Kidney (tissue), 14 donors: ENCODE measurements around the gene CCDC146. TPM values are rescaled to one million over a fixed set of nuclear protein-coding genes. Genes with fewer than 3 reads are reported as not detected.
"Not testable (repeated sequence)": the region's sequence is repeated elsewhere in the genome, so short reads cannot be mapped to it uniquely, and the experiment has no call there.

Source experiments
- DNase-seq, 5 donors: peaks; one replicate each; pipeline ENCODE4 v3.0.0-alpha.2; 2013 to 2020
- FAIRE-seq: peaks from 2 replicates; lab custom pipeline; 2012; peaks lifted over from hg19 to GRCh38; lab: Jason Lieb, UNC
- H3K27ac ChIP-seq, 2 donors: one replicate each; pipeline ENCODE4 v1.7.0; 2013; ENCODE audit warnings: low read depth in 2 of 2, low read length in 2 of 2, inconsistent platforms in 1 of 2
- H3K27me3 ChIP-seq: one replicate; pipeline ENCODE4 v1.7.1; 2013; ENCODE audit warnings: low read length, inconsistent platforms; ENCODE audit not compliant: control insufficient read depth, insufficient read depth
- H3K36me3 ChIP-seq, 3 donors: one replicate each; pipeline versions ENCODE4 v1.7.0 to v1.7.1; 2013; ENCODE audit warnings: low read length in 3 of 3, control low read depth in 1 of 3, inconsistent platforms in 1 of 3; ENCODE audit not compliant: insufficient read depth in 3 of 3, control insufficient read depth in 2 of 3
- H3K4me1 ChIP-seq, 3 donors: one replicate each; pipeline versions ENCODE4 v1.7.0 to v1.7.1; 2013; ENCODE audit warnings: low read length in 3 of 3, inconsistent platforms in 1 of 3, low read depth in 1 of 3; ENCODE audit not compliant: control insufficient read depth in 2 of 3, insufficient read depth in 2 of 3
- H3K4me3 ChIP-seq, 3 donors: one replicate each; pipeline versions ENCODE4 v1.7.0 to v1.8.1; 2013; ENCODE audit warnings: low read length in 3 of 3, control low read depth in 1 of 3, inconsistent platforms in 1 of 3
- H3K9ac ChIP-seq, 3 donors: one replicate each; pipeline versions ENCODE4 v1.7.0 to v1.7.1; 2013; ENCODE audit warnings: low read length in 3 of 3, control low read depth in 1 of 3, inconsistent platforms in 1 of 3
- H3K9me3 ChIP-seq, 3 donors: one replicate each; pipeline versions ENCODE4 v1.7.0 to v1.7.1; 2013; ENCODE audit warnings: low read length in 3 of 3, control low read depth in 1 of 3, inconsistent platforms in 1 of 3; ENCODE audit not compliant: control insufficient read depth in 2 of 3, insufficient read depth in 1 of 3
- CTCF ChIP-seq: IDR thresholded peaks from 3 replicates; pipeline ENCODE4 v1.5.1; 2012; ENCODE audit warnings: mild to moderate bottlenecking, moderate library complexity, borderline replicate concordance; ENCODE audit not compliant: insufficient read depth; ENCODE audit errors: extremely low read depth
- intact Hi-C: fragments of 100-400 bp; cut with DNase I; formaldehyde crosslinking; loops from one replicate; pipeline ENCODE4 v1.11.1; 2022
- polyA plus RNA-seq: library from polyadenylated mRNA; stranded (reverse); fragments of 350-450 nt; fragmentation: Illumina TruSeq; extraction: RNeasy Lipid Tissue Mini Kit (QIAGEN cat#74804); gene quantifications from one replicate; pipeline ENCODE4 v1.2.3, GENCODE V29; 2014; ENCODE audit warnings: low read depth, low replicate concordance; ENCODE audit not compliant: insufficient read depth
- total RNA-seq: library from RNA; stranded (reverse); fragmentation: NEBNext Ultra II Directional; extraction: Animal tissue kit (Norgen Biotek cat#: 25700); gene quantifications from one replicate; pipeline ENCODE4 v1.2.1, GENCODE V29; 2021
- donor health status: control.
- donor health status: control.
- donor health status: control.
- donor health status: control.
- donor health status: control.
- donor health status: DM: yes; HTN: yes; CAD: no.
- donor health status: Normal renal cell carcinoma (clear cell type).

CCDC146 gene
- total and polyA plus RNA-seq, 2 donors from 2014 or later = 8.8 to 15.4 TPM

GRCh38 chr7:77154917-77155464 is 32.6 kb downstream of the CCDC146 start:
- H3K9ac ChIP-seq, H3K9me3 ChIP-seq, FAIRE-seq, H3K4me3 ChIP-seq, H3K27ac ChIP-seq, intact Hi-C loops, H3K36me3 ChIP-seq, H3K4me1 ChIP-seq, H3K27me3 ChIP-seq: not testable (repeated sequence)
- peak in 2 of 5 donors; percentile 7 to 19 for DNase-seq

DNA sequence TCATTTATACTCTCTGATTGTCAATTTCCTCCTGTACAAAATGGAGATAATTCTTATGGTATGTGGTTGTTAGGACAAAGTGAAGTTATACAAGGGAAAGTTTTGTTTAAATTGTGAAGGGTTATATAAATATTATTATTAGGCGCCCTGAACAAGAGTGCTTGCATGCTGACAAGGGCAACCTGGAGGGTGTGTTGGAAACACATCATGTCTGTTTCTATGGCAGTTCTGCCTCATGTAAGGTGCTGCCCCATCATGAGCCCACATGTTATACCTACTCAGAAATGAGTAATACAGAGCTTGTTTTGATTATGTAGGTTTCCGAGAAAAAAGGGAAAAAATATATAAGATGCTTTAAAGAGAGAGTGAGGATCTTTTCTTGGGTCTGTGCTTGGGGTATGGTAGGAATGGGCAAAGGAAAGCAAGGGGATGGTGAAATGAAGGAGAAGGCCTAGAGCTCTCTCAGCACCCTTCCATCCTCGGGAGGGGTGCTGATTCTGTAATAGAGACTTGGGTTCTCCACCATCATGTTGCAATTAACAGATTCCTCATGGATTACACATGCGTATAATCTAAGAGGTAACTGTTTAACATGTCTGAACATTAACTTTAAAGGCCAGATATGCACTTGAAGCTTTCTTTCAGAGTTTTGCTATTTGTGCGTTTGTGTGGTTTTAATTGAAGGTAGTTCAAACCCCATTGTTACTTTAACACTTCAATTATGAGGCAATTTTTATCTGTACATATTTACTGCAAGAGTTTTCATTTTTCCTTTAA is 33.4 kb downstream of the CCDC146 start:
- H3K27me3 ChIP-seq, H3K36me3 ChIP-seq, intact Hi-C loops, H3K4me1 ChIP-seq, H3K9me3 ChIP-seq, H3K4me3 ChIP-seq, H3K9ac ChIP-seq, H3K27ac ChIP-seq, FAIRE-seq: not testable (repeated sequence)
- DNase-seq = peak in 2 of 5 donors; percentile 5 to 7

DNA sequence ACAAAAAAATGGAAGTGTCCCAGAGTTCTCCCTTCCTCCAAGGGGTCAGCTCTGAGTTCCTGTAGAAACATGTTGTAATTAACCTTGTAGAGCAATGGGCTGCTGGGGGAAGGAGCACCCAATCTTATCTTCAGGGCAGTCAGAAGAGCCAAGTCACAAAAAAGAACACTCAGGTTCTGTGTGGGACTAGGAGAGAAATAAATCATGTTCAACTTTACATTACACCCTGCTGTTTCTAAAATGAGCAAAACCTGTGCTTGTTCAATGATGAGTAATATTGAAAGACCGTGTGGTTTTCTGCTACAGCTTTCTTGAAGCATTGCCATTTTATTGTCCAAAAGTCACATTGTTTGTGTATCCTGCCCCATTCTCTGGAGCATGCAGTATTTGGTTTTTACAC is 34.6 kb downstream of the CCDC146 start:
- H3K27ac ChIP-seq, intact Hi-C loops, H3K9ac ChIP-seq, H3K27me3 ChIP-seq, FAIRE-seq, H3K9me3 ChIP-seq, H3K4me1 ChIP-seq, H3K36me3 ChIP-seq, H3K4me3 ChIP-seq, DNase-seq: not testable (repeated sequence)

- DNase-seq = no peak
- H3K9me3 ChIP-seq = no peaks in the 10 kb centered on the region
- H3K9ac ChIP-seq = no peak overlapping the region
- no peak for TF ChIP-seq CTCF
- H3K4me1 ChIP-seq = no peaks in the 10 kb centered on the region
- H3K36me3 ChIP-seq = no peaks in the 10 kb centered on the region
- no peaks in the 10 kb centered on the region for H3K27me3 ChIP-seq
- no peak overlapping the region for H3K4me3 ChIP-seq
- intact Hi-C loops = no loop called here
- no peak overlapping the region for H3K27ac ChIP-seq
- no peak for FAIRE-seq
These were observed 35.0 kb downstream of the CCDC146 start for GRCh38 chr7:77157446-77157845.

DNA sequence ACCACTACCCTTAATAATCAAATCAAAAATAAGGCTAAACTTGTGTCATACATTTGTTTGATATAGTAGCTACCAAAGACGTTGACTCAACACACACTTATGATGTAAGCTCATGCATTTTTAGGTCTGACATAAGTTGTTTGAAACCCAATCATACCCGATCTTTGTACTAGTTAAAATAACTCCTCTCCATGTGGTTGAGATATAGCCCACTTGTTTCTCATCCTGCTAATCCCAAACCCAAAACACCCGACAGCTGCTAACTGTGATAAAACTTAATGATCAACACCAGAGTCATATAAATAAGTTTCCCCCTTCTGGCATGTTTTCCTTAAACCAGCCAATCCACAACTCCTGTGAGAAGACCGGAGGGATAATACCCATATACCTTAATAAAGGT is 48.7 kb downstream of the CCDC146 start:
- H3K9me3 ChIP-seq, FAIRE-seq: not testable (repeated sequence)

GRCh38 chr7:77172437-77173172 is 50.2 kb downstream of the CCDC146 start:
- DNase-seq, H3K27ac ChIP-seq, FAIRE-seq, intact Hi-C loops, H3K9ac ChIP-seq, H3K36me3 ChIP-seq, H3K4me1 ChIP-seq, H3K4me3 ChIP-seq, H3K9me3 ChIP-seq, H3K27me3 ChIP-seq: not testable (repeated sequence)

More for the DNA sequence above, 48.7 kb downstream of the CCDC146 start:
- H3K36me3 ChIP-seq, H3K9ac ChIP-seq, DNase-seq, intact Hi-C loops, H3K4me3 ChIP-seq, H3K27me3 ChIP-seq, H3K27ac ChIP-seq, H3K4me1 ChIP-seq: not testable (repeated sequence)

GRCh38 chr7:77174418-77174817 is 52.0 kb downstream of the CCDC146 start:
- H3K9ac ChIP-seq, FAIRE-seq, H3K4me3 ChIP-seq, H3K36me3 ChIP-seq, DNase-seq, H3K27me3 ChIP-seq, H3K9me3 ChIP-seq, H3K4me1 ChIP-seq, intact Hi-C loops, H3K27ac ChIP-seq: not testable (repeated sequence)
